WTC11 (cell line): ENCODE data around the gene SPINT2. TPM values are rescaled to one million over a fixed set of nuclear protein-coding genes. Genes with fewer than 3 reads are reported as not detected.

Experiments
- ATAC-seq: fragments of 200-7000 bp; cut with Tn5 transposase; 2 replicates; pipeline ENCODE4 v1.10.0; 2021; ENCODE audit warnings: mild to moderate bottlenecking, moderate library complexity
- CTCF ChIA-PET: fragments of 300-600 bp; sonication (Branson Sonifier 250); formaldehyde crosslinking; loops from one replicate; lab custom pipeline; 2021; ENCODE audit warnings: antibody characterized with exemption; lab: Charles Lee
- POLR2A ChIA-PET: fragments of 350-600 bp; sonication (Branson Sonifier 250); formaldehyde crosslinking; loops from one replicate; lab custom pipeline; 2021; ENCODE audit warnings: antibody characterized with exemption; lab: Charles Lee
- DNase-seq: peaks from one replicate; pipeline ENCODE4 v3.0.0; 2021; ENCODE audit warnings: low spot score
- H3K27ac Mint-ChIP-seq: 2 replicates; pipeline ENCODE4 v1.8.0; 2021; ENCODE audit warnings: mixed read lengths
- H3K27me3 Mint-ChIP-seq: 2 replicates; pipeline ENCODE4 v1.8.0; 2021; ENCODE audit warnings: low read depth, mild to moderate bottlenecking, moderate library complexity, mixed read lengths
- H3K36me3 Mint-ChIP-seq: 2 replicates; pipeline ENCODE4 v1.8.0; 2021; ENCODE audit warnings: mixed read lengths
- H3K4me1 Mint-ChIP-seq: 2 replicates; pipeline ENCODE4 v1.8.0; 2022; ENCODE audit warnings: mixed read lengths
- H3K4me3 Mint-ChIP-seq: 2 replicates; pipeline ENCODE4 v1.8.0; 2021; ENCODE audit warnings: mild to moderate bottlenecking, moderate library complexity, mixed read lengths
- H3K9me3 Mint-ChIP-seq: 2 replicates; pipeline ENCODE4 v1.8.0; 2021; ENCODE audit warnings: mixed read lengths
- ATF1 ChIP-seq: sonication (generic); formaldehyde crosslinking; IDR thresholded peaks from 2 replicates; pipeline ENCODE4 v1.8.1; 2023; ENCODE audit warnings: mild to moderate bottlenecking, moderate library complexity, missing genetic modification reagents
- CREM ChIP-seq: sonication (generic); formaldehyde crosslinking; IDR thresholded peaks from 2 replicates; pipeline ENCODE4 v1.8.1; 2022; ENCODE audit warnings: mild to moderate bottlenecking, missing genetic modification reagents, moderate library complexity
- ESRRA ChIP-seq: sonication (generic); formaldehyde crosslinking; IDR thresholded peaks from 2 replicates; pipeline ENCODE4 v1.8.1; 2022; ENCODE audit warnings: mild to moderate bottlenecking, missing genetic modification reagents, borderline replicate concordance
- ETV6 ChIP-seq: sonication (generic); formaldehyde crosslinking; IDR thresholded peaks from 2 replicates; pipeline ENCODE4 v1.8.1; 2022; ENCODE audit warnings: mild to moderate bottlenecking, missing genetic modification reagents
- GTF2I ChIP-seq: fragments of 250-450 bp; sonication (Bioruptor Pico); conservative IDR thresholded peaks from 2 replicates; pipeline ENCODE4 v1.4.0; 2021; ENCODE audit warnings: mild to moderate bottlenecking
- MYBL2 ChIP-seq: sonication (generic); formaldehyde crosslinking; IDR thresholded peaks from 2 replicates; pipeline ENCODE4 v1.8.1; 2023; ENCODE audit warnings: mild to moderate bottlenecking, moderate library complexity, missing genetic modification reagents
- NFATC4 ChIP-seq: fragments of 250-450 bp; sonication (Bioruptor Pico); IDR thresholded peaks from 2 replicates; pipeline ENCODE4 v1.9.0; 2021; ENCODE audit warnings: mild to moderate bottlenecking
- NFE2L1 ChIP-seq: sonication (generic); formaldehyde crosslinking; IDR thresholded peaks from 2 replicates; pipeline ENCODE4 v1.8.1; 2023; ENCODE audit warnings: missing genetic modification reagents
- NR1H2 ChIP-seq: sonication (generic); formaldehyde crosslinking; IDR thresholded peaks from 2 replicates; pipeline ENCODE4 v1.9.0; 2021; ENCODE audit warnings: mild to moderate bottlenecking, moderate library complexity, missing genetic modification reagents
- NR2C2 ChIP-seq: sonication (generic); formaldehyde crosslinking; IDR thresholded peaks from 2 replicates; pipeline ENCODE4 v1.8.0; 2022; ENCODE audit warnings: mild to moderate bottlenecking, missing genetic modification reagents
- SMAD3 ChIP-seq: sonication (generic); formaldehyde crosslinking; IDR thresholded peaks from 2 replicates; pipeline ENCODE4 v1.8.0; 2022; ENCODE audit warnings: missing genetic modification reagents, mild to moderate bottlenecking, borderline replicate concordance
- TP53 ChIP-seq: sonication (generic); formaldehyde crosslinking; IDR thresholded peaks from 2 replicates; pipeline ENCODE4 v1.8.1; 2023; ENCODE audit warnings: mild to moderate bottlenecking, missing genetic modification reagents
- ZBTB21 ChIP-seq: sonication (generic); formaldehyde crosslinking; IDR thresholded peaks from 2 replicates; pipeline ENCODE4 v1.8.1; 2023; ENCODE audit warnings: mild to moderate bottlenecking, missing genetic modification reagents, borderline replicate concordance
- ZNF232 ChIP-seq: sonication (generic); formaldehyde crosslinking; IDR thresholded peaks from 2 replicates; pipeline ENCODE4 v1.8.0; 2022; ENCODE audit warnings: mild to moderate bottlenecking, missing genetic modification reagents
- ZNF671 ChIP-seq: fragments of 250-450 bp; sonication (Bioruptor Pico); IDR thresholded peaks from 2 replicates; pipeline ENCODE4 v1.8.0; 2021; ENCODE audit warnings: mild to moderate bottlenecking
- total RNA-seq: library from RNA; stranded (reverse); gene quantifications from 3 replicates; pipeline ENCODE4 v1.2.3, GENCODE V29; 2021
- TF ChIP-seq, protein P1 (sequence below): sonication (generic); formaldehyde crosslinking; IDR thresholded peaks from 2 replicates; pipeline ENCODE4 v1.8.0; 2022; ENCODE audit warnings: mild to moderate bottlenecking, missing genetic modification reagents
- TF ChIP-seq, protein P2 (sequence below): sonication (generic); formaldehyde crosslinking; IDR thresholded peaks from 2 replicates; pipeline ENCODE4 v1.8.0; 2023; ENCODE audit warnings: missing genetic modification reagents
- TF ChIP-seq, protein P3 (sequence below): sonication (generic); formaldehyde crosslinking; IDR thresholded peaks from 2 replicates; pipeline ENCODE4 v1.8.0; 2023; ENCODE audit warnings: missing genetic modification reagents, mild to moderate bottlenecking, borderline replicate concordance
- TF ChIP-seq, protein P4 (sequence below): sonication (generic); formaldehyde crosslinking; IDR thresholded peaks from 2 replicates; pipeline ENCODE4 v1.8.0; 2022; ENCODE audit warnings: mild to moderate bottlenecking, missing genetic modification reagents
- TF ChIP-seq, protein P5 (sequence below): sonication (generic); formaldehyde crosslinking; IDR thresholded peaks from 2 replicates; pipeline ENCODE4 v1.8.1; 2023; ENCODE audit warnings: mild to moderate bottlenecking, missing genetic modification reagents, moderate library complexity
- TF ChIP-seq, protein P6 (sequence below): sonication (generic); formaldehyde crosslinking; IDR thresholded peaks from 2 replicates; pipeline ENCODE4 v1.8.1; 2023; ENCODE audit warnings: mild to moderate bottlenecking, missing genetic modification reagents, moderate library complexity
- TF ChIP-seq, protein P7 (sequence below): sonication (generic); formaldehyde crosslinking; IDR thresholded peaks from 2 replicates; pipeline ENCODE4 v1.8.0; 2022; ENCODE audit warnings: mild to moderate bottlenecking, missing genetic modification reagents

SPINT2 gene
- total RNA-seq, 1 experiment from 2014 or later: 335 TPM

DNA sequence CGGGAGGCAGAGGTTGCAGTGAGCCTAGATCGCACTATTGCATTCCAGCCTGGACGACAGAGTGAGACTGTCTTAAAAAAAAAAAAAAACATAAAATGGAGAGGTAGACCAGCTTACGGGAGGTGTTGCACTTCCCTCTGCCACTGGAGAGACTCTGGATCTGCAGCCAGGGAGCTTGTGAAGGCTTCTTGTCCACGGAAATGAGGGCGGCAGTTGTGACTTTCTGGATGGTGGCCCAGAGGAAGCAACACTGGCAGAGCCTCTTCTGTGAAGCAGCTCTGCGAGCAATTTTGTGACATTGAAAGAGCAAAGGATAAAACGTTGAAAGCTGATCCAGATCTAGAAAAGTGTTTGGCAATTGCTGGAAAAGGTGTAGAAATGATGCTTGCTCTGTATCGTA is 10.4 kb downstream of the SPINT2 start:
- Mint-ChIP-seq H3K9me3 (no peaks in the 10 kb centered on the region), H3K4me1 (peaks cover 18% of the 10 kb centered on the region), H3K27ac (no peak overlapping the region)
- POLR2A ChIA-PET: no interaction called here
- ATAC-seq: no peak
- no peak for DNase-seq
- TF ChIP-seq ATF1 (CRISPR knock-in tag) (no peak), ZBTB21 (CRISPR knock-in tag) (no peak), ZNF671 (CRISPR knock-in tag) (no peak)
- TF ChIP-seq, protein P1, sequence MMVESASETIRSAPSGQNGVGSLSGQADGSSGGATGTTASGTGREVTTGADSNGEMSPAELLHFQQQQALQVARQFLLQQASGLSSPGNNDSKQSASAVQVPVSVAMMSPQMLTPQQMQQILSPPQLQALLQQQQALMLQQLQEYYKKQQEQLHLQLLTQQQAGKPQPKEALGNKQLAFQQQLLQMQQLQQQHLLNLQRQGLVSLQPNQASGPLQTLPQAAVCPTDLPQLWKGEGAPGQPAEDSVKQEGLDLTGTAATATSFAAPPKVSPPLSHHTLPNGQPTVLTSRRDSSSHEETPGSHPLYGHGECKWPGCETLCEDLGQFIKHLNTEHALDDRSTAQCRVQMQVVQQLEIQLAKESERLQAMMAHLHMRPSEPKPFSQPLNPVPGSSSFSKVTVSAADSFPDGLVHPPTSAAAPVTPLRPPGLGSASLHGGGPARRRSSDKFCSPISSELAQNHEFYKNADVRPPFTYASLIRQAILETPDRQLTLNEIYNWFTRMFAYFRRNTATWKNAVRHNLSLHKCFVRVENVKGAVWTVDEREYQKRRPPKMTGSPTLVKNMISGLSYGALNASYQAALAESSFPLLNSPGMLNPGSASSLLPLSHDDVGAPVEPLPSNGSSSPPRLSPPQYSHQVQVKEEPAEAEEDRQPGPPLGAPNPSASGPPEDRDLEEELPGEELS (CRISPR knock-in tag): no peak
- TF ChIP-seq, all 79 proteins: peak for 0
- peaks cover 13% of the 10 kb centered on the region for H3K36me3 Mint-ChIP-seq
- H3K27me3 Mint-ChIP-seq: no peaks in the 10 kb centered on the region
- H3K4me3 Mint-ChIP-seq: no peak overlapping the region
- CTCF ChIA-PET: interaction anchor here (1.3 kb wide), 1 partner anchor 30 kb away, joined by 5 read pairs; no protein-coding TSS in a partner anchor

DNA sequence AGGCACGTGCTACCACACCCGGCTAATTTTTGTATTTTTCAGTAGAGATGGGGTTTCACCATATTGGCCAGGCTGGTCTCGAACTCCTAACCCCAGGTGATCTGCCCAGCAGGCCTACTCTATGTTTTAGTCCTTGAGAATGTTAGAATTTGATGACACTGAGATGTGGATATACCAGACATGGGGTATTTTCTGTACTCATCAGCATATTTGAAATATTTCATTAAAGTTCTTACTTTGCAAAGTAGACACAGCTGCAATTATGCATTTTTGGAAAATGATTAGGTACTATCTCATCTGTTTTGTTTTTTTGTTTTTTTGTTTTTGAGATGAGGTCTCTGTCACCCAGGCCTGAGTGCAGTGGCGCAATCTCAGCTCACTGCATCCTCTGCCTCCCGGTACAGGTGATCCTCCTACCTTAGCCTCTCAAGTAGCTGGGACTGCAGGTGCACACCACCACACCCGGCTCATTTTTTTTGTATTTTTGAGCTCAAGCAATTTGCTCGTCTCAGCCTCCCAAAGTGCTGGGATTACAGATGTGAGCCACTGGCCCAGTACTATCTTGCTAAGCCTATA is 12.7 kb downstream of the SPINT2 start:
- POLR2A ChIA-PET: no interaction called here
- H3K27me3 Mint-ChIP-seq: no peaks in the 10 kb centered on the region
- H3K27ac Mint-ChIP-seq: no peak overlapping the region
- H3K36me3 Mint-ChIP-seq: peaks cover 19% of the 10 kb centered on the region
- CTCF ChIA-PET: interaction anchor here (1.2 kb wide), 1 partner anchor 21 kb away, joined by 3 read pairs; no protein-coding TSS in a partner anchor
- H3K4me3 Mint-ChIP-seq: no peak overlapping the region
- TF ChIP-seq TP53 (no peak), ZNF232 (no peak), MYBL2 (CRISPR knock-in tag) (no peak), ETV6 (no peak), ESRRA (no peak), NFATC4 (CRISPR knock-in tag) (no peak), SMAD3 (no peak), NFE2L1 (CRISPR knock-in tag) (no peak), NR2C2 (no peak), GTF2I (CRISPR knock-in tag) (no peak), NR1H2 (CRISPR knock-in tag) (no peak), CREM (CRISPR knock-in tag) (no peak)
- TF ChIP-seq, protein P2, sequence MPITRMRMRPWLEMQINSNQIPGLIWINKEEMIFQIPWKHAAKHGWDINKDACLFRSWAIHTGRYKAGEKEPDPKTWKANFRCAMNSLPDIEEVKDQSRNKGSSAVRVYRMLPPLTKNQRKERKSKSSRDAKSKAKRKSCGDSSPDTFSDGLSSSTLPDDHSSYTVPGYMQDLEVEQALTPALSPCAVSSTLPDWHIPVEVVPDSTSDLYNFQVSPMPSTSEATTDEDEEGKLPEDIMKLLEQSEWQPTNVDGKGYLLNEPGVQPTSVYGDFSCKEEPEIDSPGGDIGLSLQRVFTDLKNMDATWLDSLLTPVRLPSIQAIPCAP (CRISPR knock-in tag): no peak
- TF ChIP-seq, protein P3, sequence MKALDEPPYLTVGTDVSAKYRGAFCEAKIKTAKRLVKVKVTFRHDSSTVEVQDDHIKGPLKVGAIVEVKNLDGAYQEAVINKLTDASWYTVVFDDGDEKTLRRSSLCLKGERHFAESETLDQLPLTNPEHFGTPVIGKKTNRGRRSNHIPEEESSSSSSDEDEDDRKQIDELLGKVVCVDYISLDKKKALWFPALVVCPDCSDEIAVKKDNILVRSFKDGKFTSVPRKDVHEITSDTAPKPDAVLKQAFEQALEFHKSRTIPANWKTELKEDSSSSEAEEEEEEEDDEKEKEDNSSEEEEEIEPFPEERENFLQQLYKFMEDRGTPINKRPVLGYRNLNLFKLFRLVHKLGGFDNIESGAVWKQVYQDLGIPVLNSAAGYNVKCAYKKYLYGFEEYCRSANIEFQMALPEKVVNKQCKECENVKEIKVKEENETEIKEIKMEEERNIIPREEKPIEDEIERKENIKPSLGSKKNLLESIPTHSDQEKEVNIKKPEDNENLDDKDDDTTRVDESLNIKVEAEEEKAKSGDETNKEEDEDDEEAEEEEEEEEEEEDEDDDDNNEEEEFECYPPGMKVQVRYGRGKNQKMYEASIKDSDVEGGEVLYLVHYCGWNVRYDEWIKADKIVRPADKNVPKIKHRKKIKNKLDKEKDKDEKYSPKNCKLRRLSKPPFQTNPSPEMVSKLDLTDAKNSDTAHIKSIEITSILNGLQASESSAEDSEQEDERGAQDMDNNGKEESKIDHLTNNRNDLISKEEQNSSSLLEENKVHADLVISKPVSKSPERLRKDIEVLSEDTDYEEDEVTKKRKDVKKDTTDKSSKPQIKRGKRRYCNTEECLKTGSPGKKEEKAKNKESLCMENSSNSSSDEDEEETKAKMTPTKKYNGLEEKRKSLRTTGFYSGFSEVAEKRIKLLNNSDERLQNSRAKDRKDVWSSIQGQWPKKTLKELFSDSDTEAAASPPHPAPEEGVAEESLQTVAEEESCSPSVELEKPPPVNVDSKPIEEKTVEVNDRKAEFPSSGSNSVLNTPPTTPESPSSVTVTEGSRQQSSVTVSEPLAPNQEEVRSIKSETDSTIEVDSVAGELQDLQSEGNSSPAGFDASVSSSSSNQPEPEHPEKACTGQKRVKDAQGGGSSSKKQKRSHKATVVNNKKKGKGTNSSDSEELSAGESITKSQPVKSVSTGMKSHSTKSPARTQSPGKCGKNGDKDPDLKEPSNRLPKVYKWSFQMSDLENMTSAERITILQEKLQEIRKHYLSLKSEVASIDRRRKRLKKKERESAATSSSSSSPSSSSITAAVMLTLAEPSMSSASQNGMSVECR (CRISPR knock-in tag): no peak
- TF ChIP-seq, protein P4, sequence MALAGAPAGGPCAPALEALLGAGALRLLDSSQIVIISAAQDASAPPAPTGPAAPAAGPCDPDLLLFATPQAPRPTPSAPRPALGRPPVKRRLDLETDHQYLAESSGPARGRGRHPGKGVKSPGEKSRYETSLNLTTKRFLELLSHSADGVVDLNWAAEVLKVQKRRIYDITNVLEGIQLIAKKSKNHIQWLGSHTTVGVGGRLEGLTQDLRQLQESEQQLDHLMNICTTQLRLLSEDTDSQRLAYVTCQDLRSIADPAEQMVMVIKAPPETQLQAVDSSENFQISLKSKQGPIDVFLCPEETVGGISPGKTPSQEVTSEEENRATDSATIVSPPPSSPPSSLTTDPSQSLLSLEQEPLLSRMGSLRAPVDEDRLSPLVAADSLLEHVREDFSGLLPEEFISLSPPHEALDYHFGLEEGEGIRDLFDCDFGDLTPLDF (CRISPR knock-in tag): no peak
- TF ChIP-seq, protein P5, sequence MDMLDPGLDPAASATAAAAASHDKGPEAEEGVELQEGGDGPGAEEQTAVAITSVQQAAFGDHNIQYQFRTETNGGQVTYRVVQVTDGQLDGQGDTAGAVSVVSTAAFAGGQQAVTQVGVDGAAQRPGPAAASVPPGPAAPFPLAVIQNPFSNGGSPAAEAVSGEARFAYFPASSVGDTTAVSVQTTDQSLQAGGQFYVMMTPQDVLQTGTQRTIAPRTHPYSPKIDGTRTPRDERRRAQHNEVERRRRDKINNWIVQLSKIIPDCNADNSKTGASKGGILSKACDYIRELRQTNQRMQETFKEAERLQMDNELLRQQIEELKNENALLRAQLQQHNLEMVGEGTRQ (CRISPR knock-in tag): no peak
- TF ChIP-seq, protein P6, sequence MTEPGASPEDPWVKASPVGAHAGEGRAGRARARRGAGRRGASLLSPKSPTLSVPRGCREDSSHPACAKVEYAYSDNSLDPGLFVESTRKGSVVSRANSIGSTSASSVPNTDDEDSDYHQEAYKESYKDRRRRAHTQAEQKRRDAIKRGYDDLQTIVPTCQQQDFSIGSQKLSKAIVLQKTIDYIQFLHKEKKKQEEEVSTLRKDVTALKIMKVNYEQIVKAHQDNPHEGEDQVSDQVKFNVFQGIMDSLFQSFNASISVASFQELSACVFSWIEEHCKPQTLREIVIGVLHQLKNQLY (CRISPR knock-in tag): no peak
- TF ChIP-seq, protein P1 (CRISPR knock-in tag): no peak
- TF ChIP-seq, protein P7, sequence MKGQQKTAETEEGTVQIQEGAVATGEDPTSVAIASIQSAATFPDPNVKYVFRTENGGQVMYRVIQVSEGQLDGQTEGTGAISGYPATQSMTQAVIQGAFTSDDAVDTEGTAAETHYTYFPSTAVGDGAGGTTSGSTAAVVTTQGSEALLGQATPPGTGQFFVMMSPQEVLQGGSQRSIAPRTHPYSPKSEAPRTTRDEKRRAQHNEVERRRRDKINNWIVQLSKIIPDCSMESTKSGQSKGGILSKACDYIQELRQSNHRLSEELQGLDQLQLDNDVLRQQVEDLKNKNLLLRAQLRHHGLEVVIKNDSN (CRISPR knock-in tag): no peak
- peaks cover 10% of the 10 kb centered on the region; the same call in 1 of the 2 replicates for H3K4me1 Mint-ChIP-seq
- ATAC-seq (no peak), DNase-seq (no peak)
- H3K9me3 Mint-ChIP-seq: no peaks in the 10 kb centered on the region
